Frontal cortex (tissue), 4 donors: ENCODE results near the gene TUBGCP2. TPM values are rescaled to one million over a fixed set of nuclear protein-coding genes. Genes with fewer than 3 reads are reported as not detected.

Experiments used
- DNase-seq, 2 donors: peaks; one replicate each; pipeline ENCODE4 v3.0.0; 2012; ENCODE audit warnings: low spot score in 2 of 2
- FAIRE-seq: peaks from 2 replicates; lab custom pipeline; 2012; peaks lifted over from hg19 to GRCh38; lab: Jason Lieb, UNC
- total RNA-seq: library from RNA; depleted of rRNA; stranded (reverse); fragments of >200 nt; gene quantifications from one replicate; pipeline ENCODE4 v1.2.3, GENCODE V29; 2014
- donor health status: control.
- donor health status: control.
- donor health status: control.

TUBGCP2 gene
- total RNA-seq, 1 donor from 2014 or later: 44.8 TPM

- FAIRE-seq: no peak
- DNase-seq: no peak
Observed at GRCh38 chr10:133344236-133344635, 35.6 kb upstream of the TUBGCP2 start.

- no peak for FAIRE-seq
Observed at GRCh38 chr10:133343558-133343957, 34.9 kb upstream of the TUBGCP2 start.

GRCh38 chr10:133342942-133343341 lies 34.3 kb upstream of the TUBGCP2 start:
- no peak for DNase-seq
- no peak for FAIRE-seq

More at GRCh38 chr10:133343558-133343957, 34.9 kb upstream of the TUBGCP2 start:
- no peak for DNase-seq

- no peak for FAIRE-seq
- no peak for DNase-seq
Observed at GRCh38 chr10:133341983-133342382, 33.3 kb upstream of the TUBGCP2 start.

- FAIRE-seq (no peak), DNase-seq (no peak)
Observed at GRCh38 chr10:133339708-133340380, 31.2 kb upstream of the TUBGCP2 start.

GRCh38 chr10:133338080-133339071 lies 29.7 kb upstream of the TUBGCP2 start:
- no peak for DNase-seq
- FAIRE-seq: no peak

- DNase-seq (no peak), FAIRE-seq (no peak)
Observed at GRCh38 chr10:133337370-133337725, 28.7 kb upstream of the TUBGCP2 start.

GRCh38 chr10:133336577-133337369 lies 28.1 kb upstream of the TUBGCP2 start, which contains the start of gene CALY:
TSS of gene CALY (minus strand) at chr10:133336896. CDS start at chr10:133328989, 7,907 bp downstream.
- FAIRE-seq: no peak
- DNase-seq: peak; percentile 74 to 78

- FAIRE-seq (no peak), DNase-seq (peak in 1 of 2 donors; percentile 46)
Observed at GRCh38 chr10:133336118-133336576, 27.5 kb upstream of the TUBGCP2 start.

GRCh38 chr10:133335246-133336117 lies 26.8 kb upstream of the TUBGCP2 start:
- DNase-seq: peak; percentile 64 to 73
- no peak for FAIRE-seq

- FAIRE-seq (no peak), DNase-seq (no peak)
Observed at GRCh38 chr10:133334503-133335245, 26.0 kb upstream of the TUBGCP2 start.

- FAIRE-seq: no peak
- no peak for DNase-seq
Observed at GRCh38 chr10:133332936-133333699, 24.4 kb upstream of the TUBGCP2 start.

GRCh38 chr10:133329491-133330202 lies 21.0 kb upstream of the TUBGCP2 start:
- FAIRE-seq (no peak), DNase-seq (peak; percentile 84 to 91)

- FAIRE-seq (no peak), DNase-seq (no peak)
Observed at GRCh38 chr10:133328358-133329343, 20.0 kb upstream of the TUBGCP2 start.

- DNase-seq (no peak), FAIRE-seq (no peak)
Observed at GRCh38 chr10:133327651-133328357, 19.1 kb upstream of the TUBGCP2 start.
